K562 (cell line): ENCODE results near the gene DGCR8. TPM values are rescaled to one million over a fixed set of nuclear protein-coding genes. Genes with fewer than 3 reads are reported as not detected.

Experiments used
- ATF1 ChIP-seq, 2 experiments: fragments of 450-650 bp in 1 of 2; IDR thresholded peaks; 2 replicates each; pipeline ENCODE4 v1.6.1; 2016; ENCODE audit warnings: missing compliant biosample characterization in 1 of 2, missing genetic modification characterization in 1 of 2
- CCNT2 ChIP-seq: IDR thresholded peaks from 2 replicates; pipeline ENCODE4 v1.6.1; 2011; ENCODE audit warnings: borderline replicate concordance, low read depth, mild to moderate bottlenecking, moderate library complexity, mixed read lengths, low read length; ENCODE audit not compliant: insufficient read length; ENCODE audit errors: extremely low read depth
- DNMT1 ChIP-seq: fragments of 450-650 bp; IDR thresholded peaks from 2 replicates; pipeline ENCODE4 v1.6.1; 2016; ENCODE audit warnings: antibody characterized with exemption, mild to moderate bottlenecking
- FIP1L1 ChIP-seq: fragments of 200-400 bp; formaldehyde crosslinking; IDR thresholded peaks from 2 replicates; pipeline ENCODE4 v1.6.1; 2018; ENCODE audit warnings: mild to moderate bottlenecking, low read depth, low read length; ENCODE audit not compliant: poor library complexity, severe bottlenecking
- FOXK2 ChIP-seq, 2 experiments: fragments of 450-650 bp; IDR thresholded peaks in 1 of 2; conservative IDR thresholded peaks in 1 of 2; 2 replicates each; pipeline ENCODE4 v1.6.1; 2016; ENCODE audit warnings: low read depth in 2 of 2, mild to moderate bottlenecking in 1 of 2
- HDAC1 ChIP-seq, 2 experiments: fragments of 450-650 bp; IDR thresholded peaks; 2 replicates each; pipeline ENCODE4 v1.6.1; 2016 to 2017; ENCODE audit warnings: inconsistent platforms in 1 of 2, mild to moderate bottlenecking in 1 of 2, moderate library complexity in 1 of 2
- HDAC3 ChIP-seq: fragments of 450-650 bp; IDR thresholded peaks from 2 replicates; pipeline ENCODE4 v1.6.1; 2018; ENCODE audit warnings: borderline replicate concordance, mild to moderate bottlenecking, moderate library complexity; ENCODE audit not compliant: partially characterized antibody
- KAT8 ChIP-seq: fragments of 450-650 bp; IDR thresholded peaks from 2 replicates; pipeline ENCODE4 v1.6.1; 2016; ENCODE audit warnings: low read depth, mild to moderate bottlenecking
- MXD1 ChIP-seq: fragments of 250-450 bp; sonication (Bioruptor Pico); IDR thresholded peaks from 2 replicates; pipeline ENCODE4 v1.8.0; 2021; ENCODE audit warnings: borderline replicate concordance, mild to moderate bottlenecking, moderate library complexity; ENCODE audit not compliant: poor library complexity, severe bottlenecking
- NCOA2 ChIP-seq, 2 experiments: fragments of 450-650 bp; IDR thresholded peaks; 2 replicates each; pipeline ENCODE4 v1.6.1; 2018; ENCODE audit warnings: mild to moderate bottlenecking in 2 of 2, moderate library complexity in 1 of 2; ENCODE audit not compliant: partially characterized antibody in 2 of 2
- SIRT6 ChIP-seq: IDR thresholded peaks from one replicate; pipeline ENCODE4 v1.6.1; 2012; ENCODE audit warnings: low read depth, mild to moderate bottlenecking, control low read depth, inconsistent platforms, low read length, moderate library complexity
- SRSF9 ChIP-seq: fragments of 200-400 bp; formaldehyde crosslinking; IDR thresholded peaks from 2 replicates; pipeline ENCODE4 v1.6.1; 2017; ENCODE audit warnings: low read depth, low read length, borderline replicate concordance
- THRB ChIP-seq: fragments of 450-650 bp; formaldehyde crosslinking; conservative IDR thresholded peaks from 2 replicates; pipeline ENCODE4 v1.4.0; 2022; ENCODE audit warnings: mild to moderate bottlenecking, missing genetic modification characterization
- XRCC3 ChIP-seq: fragments of 450-650 bp; IDR thresholded peaks from 2 replicates; pipeline ENCODE4 v1.6.1; 2017; ENCODE audit warnings: mild to moderate bottlenecking, moderate library complexity
- ZBTB5 ChIP-seq: fragments of 450-650 bp; IDR thresholded peaks from 2 replicates; pipeline ENCODE4 v1.6.1; 2017; ENCODE audit warnings: antibody characterized with exemption
- ZNF384 ChIP-seq: IDR thresholded peaks from 2 replicates; pipeline ENCODE4 v1.6.1; 2012; ENCODE audit warnings: low read depth, low read length, improper control_type of control experiment
- polyA plus RNA-seq, 8 experiments: library from polyadenylated mRNA; depleted of rRNA in 4 of 8; stranded (reverse) in 5 of 8; unstranded in 3 of 8; fragments of >200 nt; fragmentation: Nextera tagmentation in 2 of 8; fragmentation: Illumina TruSeq in 1 of 8; extraction: Ambion mirVana in 2 of 8; extraction: Trizol in 1 of 8; gene quantifications; 2 replicates each; pipeline versions ENCODE4 v1.2.1 to v1.2.3, GENCODE V29; 2011 to 2014; ENCODE audit warnings: inconsistent platforms in 1 of 8, missing spikeins in 1 of 8
- total RNA-seq, 7 experiments: library from RNA; depleted of rRNA in 6 of 7; stranded (reverse); fragments of >200 nt in 6 of 7; fragmentation: Illumina TruSeq in 2 of 7; extraction: Trizol in 2 of 7; gene quantifications; 2 replicates each; pipeline versions ENCODE4 v1.2.1 to v1.2.3, GENCODE V29; 2011 to 2021; ENCODE audit warnings: low replicate concordance in 1 of 7
- TF ChIP-seq, protein P1 (sequence below): fragments of 450-650 bp; formaldehyde crosslinking; IDR thresholded peaks from 2 replicates; pipeline ENCODE4 v1.4.0; 2022; ENCODE audit warnings: mild to moderate bottlenecking, moderate library complexity
- TF ChIP-seq, protein P2 (sequence below): fragments of 450-650 bp; IDR thresholded peaks from 2 replicates; pipeline ENCODE4 v1.6.1; 2014; ENCODE audit warnings: low read depth, mild to moderate bottlenecking, moderate library complexity, borderline replicate concordance

Gene DGCR8
- total and polyA plus RNA-seq, 9 of the 15 experiments (the other 6 are each of a cell fraction or from before 2014, with no cell fraction given): 5.9 to 144 (median 80.1) TPM

DNA sequence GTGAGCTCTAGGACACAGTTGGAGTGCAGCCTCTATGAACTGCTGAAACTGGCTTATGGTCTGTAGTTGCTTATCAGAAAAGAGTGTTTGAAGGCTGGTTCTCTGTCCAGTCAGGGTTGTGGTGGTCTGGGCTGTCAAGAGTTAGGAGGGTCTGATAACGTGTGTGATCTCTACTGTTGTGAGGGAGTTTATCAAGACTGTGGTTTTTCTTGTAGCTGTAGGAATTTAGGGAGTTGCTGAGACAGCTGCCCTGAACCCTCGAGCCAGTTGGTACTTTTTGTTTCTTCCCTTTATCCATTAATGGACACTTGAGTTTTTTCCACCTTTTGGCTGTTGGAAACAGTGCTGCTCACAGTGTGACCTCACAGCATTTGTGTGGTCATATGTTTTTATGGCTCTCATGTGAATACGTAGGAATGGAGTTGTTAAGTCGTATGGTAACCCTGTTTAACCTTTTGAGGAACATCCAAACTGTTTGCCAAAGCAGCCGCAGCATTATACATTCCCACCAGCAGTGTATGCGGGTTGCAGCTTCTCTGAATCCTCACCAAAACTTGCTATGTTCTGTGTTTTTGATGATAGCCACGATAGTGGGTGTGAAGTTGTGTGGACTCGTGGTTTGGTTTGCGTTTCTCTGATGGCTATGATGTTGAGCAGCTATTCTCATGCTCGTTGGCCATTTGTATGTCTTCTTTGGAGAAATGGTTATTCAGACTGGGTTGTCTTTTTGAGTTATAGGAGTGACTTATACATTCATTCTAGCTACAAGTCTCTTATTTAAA lies 20.9 kb upstream of the DGCR8 start (continued):
- TF ChIP-seq CCNT2: no peak
- peak; percentile 97 for TF ChIP-seq DNMT1
- no peak for TF ChIP-seq MXD1 (CRISPR knock-in tag)
- TF ChIP-seq SRSF9: no peak
- TF ChIP-seq HDAC1 (IDR thresholded peaks at IDR 0.05): peak in 1 of 2 experiments; percentile 42; a peak in 2 of 4 replicates
- no peak for TF ChIP-seq HDAC3
- TF ChIP-seq THRB: peak; percentile 77
- TF ChIP-seq ZNF384: no peak; the same call in 1 of the 2 replicates
- TF ChIP-seq, protein P1, sequence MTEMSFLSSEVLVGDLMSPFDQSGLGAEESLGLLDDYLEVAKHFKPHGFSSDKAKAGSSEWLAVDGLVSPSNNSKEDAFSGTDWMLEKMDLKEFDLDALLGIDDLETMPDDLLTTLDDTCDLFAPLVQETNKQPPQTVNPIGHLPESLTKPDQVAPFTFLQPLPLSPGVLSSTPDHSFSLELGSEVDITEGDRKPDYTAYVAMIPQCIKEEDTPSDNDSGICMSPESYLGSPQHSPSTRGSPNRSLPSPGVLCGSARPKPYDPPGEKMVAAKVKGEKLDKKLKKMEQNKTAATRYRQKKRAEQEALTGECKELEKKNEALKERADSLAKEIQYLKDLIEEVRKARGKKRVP (CRISPR knock-in tag): peak; percentile 31
- no peak for TF ChIP-seq SIRT6
- TF ChIP-seq ZBTB5: no peak
- TF ChIP-seq NCOA2 (IDR thresholded peaks at IDR 0.05; ENCODE audit: partially characterized antibody in 2 of 2): no peak
- no peak for TF ChIP-seq FIP1L1
- no peak for TF ChIP-seq XRCC3
- no peak for TF ChIP-seq KAT8
- no peak; a peak in 3 of 4 replicates for TF ChIP-seq FOXK2 (conservative IDR thresholded peaks at IDR 0.05 in 1 of 2, IDR thresholded peaks at IDR 0.05 in 1 of 2; ENCODE audit: low read depth in 2 of 2)
- no peak for TF ChIP-seq ATF1 (CRISPR knock-in tag; IDR thresholded peaks at IDR 0.05)
- TF ChIP-seq ATF1 (tag; IDR thresholded peaks at IDR 0.05): peak; percentile 87
- TF ChIP-seq, protein P2, sequence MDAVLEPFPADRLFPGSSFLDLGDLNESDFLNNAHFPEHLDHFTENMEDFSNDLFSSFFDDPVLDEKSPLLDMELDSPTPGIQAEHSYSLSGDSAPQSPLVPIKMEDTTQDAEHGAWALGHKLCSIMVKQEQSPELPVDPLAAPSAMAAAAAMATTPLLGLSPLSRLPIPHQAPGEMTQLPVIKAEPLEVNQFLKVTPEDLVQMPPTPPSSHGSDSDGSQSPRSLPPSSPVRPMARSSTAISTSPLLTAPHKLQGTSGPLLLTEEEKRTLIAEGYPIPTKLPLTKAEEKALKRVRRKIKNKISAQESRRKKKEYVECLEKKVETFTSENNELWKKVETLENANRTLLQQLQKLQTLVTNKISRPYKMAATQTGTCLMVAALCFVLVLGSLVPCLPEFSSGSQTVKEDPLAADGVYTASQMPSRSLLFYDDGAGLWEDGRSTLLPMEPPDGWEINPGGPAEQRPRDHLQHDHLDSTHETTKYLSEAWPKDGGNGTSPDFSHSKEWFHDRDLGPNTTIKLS: peak; percentile 65; the same call in 1 of the 2 replicates
